NCI-H524 treated with DMSO at 0.1 percent for 48 hours (cell line): Measurements from ENCODE around the gene MMP24OS.
A peak's percentile ranks its signal among the peaks of the same experiment; 100 is the strongest.

Source experiments
- DNase-seq: peaks from one replicate; lab custom pipeline; 2025; lab: John Stamatoyannopoulos, UW

The MMP24OS gene

GRCh38 chr20:35248641-35249475 is 29.1 kb downstream of the MMP24OS start:
- no peak for DNase-seq

GRCh38 chr20:35246723-35247122 is 31.2 kb downstream of the MMP24OS start:
- no peak for DNase-seq

- no peak for DNase-seq
These were observed 33.9 kb downstream of the MMP24OS start for GRCh38 chr20:35243986-35244385.

- DNase-seq = no peak
These were observed 34.6 kb downstream of the MMP24OS start for GRCh38 chr20:35243317-35243716.

- DNase-seq = no peak
These were observed 37.1 kb downstream of the MMP24OS start for GRCh38 chr20:35240811-35241293.

- no peak for DNase-seq
These were observed 37.7 kb downstream of the MMP24OS start for GRCh38 chr20:35240083-35240810.

- DNase-seq = no peak
These were observed 39.2 kb downstream of the MMP24OS start for GRCh38 chr20:35238735-35239134.

- DNase-seq = no peak
These were observed 39.8 kb downstream of the MMP24OS start for GRCh38 chr20:35238170-35238569.

GRCh38 chr20:35237486-35237885 is 40.4 kb downstream of the MMP24OS start:
- DNase-seq = no peak

- no peak for DNase-seq
These were observed 42.0 kb downstream of the MMP24OS start for GRCh38 chr20:35235881-35236280.

GRCh38 chr20:35232575-35232974 is 45.3 kb downstream of the MMP24OS start:
- peak; percentile 61 for DNase-seq

- no peak for DNase-seq
These were observed 50.8 kb downstream of the MMP24OS start for GRCh38 chr20:35226884-35227681.
